CD4-positive, alpha-beta T cell treated with Interleukin-2 at 100 ng/mL for 4 hours (primary cell): ENCODE data around the gene CDH13.

Experiments used
- DNase-seq: peaks from one replicate; pipeline ENCODE4 v3.0.0-alpha.2; 2020; ENCODE audit warnings: low spot score

The CDH13 gene

DNA sequence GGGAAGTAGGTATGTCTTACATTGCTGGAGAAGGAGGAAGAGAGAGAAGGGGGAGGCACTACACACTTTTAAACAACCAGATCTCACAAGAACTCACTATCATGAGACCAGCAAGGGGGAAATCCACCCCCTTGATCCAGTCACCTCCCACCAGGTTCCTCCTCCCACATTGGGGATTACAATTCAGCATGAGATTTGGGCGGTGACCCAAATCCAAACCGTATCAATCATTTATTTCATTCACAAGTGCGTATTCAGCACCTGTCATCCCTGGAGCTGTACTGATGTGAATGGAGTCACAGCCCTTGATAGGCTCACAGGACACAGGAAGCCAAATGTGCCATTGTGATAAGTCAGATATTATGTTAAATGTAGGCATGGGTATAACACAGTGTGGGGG, 952.7 kb downstream of the CDH13 start:
- DNase-seq, result no peak

DNA sequence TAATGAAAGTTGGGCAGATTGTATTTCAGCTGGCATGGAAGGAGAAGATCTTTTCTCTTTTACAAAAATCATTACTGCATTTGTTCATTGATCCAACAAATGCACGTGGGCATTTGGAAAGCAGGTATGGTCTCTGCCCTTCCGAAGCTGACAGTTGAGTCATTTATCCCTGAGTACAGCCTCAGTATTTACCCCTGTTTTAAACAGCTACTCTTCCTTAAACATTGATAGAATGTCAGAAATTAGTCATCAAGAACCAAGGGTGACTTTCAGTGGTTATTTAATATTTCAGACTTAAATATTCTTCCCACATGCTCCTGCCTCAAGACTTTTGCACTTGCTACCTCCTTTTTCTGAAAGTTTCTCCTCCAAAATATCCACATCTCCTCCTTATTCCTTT, 954.3 kb downstream of the CDH13 start:
- DNase-seq, result no peak

DNA sequence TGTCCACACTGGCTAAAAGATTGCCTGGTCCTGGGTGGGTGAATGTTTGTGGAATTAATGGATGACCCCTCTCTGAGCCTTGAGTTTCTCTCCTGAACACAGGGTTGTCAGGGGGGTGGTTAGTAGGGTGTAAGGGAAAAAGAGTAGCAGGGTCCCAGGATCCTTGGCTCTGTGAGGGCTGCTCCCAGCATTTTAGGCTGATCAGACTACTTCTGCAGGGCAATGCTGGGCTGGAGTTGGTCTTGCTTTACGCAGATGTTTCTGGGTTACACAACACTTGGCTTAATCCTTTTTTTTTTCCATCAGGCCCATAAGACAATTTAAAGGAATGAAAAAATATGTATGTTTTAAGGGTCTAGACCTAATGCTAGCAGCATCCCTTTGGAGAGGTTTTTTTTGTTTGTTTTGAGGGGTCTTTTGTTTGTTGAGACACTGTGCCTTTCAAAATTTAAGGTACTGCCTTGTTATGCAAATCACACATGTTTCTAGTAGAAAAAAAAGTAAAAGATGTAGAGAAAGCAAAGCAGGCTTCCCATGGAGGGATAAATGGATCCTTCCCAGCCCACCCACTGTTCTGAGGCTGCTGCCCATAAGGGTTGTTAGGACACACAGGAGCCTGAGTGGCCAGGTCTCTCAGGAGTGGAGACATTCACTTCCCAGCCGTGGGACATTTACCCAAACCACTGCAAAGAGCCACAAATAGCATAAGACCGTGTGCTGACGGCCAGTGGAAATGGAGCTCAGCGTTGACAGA, 955.4 kb downstream of the CDH13 start:
- no peak for DNase-seq

DNA sequence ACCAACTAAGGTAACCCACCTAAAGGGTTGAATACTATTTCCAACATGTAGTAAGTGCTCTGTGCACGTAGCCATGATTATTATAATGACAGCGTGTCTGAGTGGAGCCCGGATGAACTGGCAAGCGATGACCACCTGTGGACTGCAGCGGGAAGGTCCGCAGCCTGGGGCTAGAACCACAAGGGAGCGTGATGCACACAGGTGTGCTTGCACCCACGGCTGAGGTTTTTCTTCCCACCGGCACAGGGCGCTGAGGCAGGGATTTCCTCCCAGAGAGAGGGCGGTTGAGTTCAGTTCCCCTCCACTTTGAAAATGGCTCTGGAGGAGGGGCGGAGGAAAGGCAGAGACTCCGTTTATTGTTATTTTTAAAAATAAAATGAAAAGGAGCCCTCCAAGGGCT, 959.3 kb downstream of the CDH13 start:
- no peak for DNase-seq

DNA sequence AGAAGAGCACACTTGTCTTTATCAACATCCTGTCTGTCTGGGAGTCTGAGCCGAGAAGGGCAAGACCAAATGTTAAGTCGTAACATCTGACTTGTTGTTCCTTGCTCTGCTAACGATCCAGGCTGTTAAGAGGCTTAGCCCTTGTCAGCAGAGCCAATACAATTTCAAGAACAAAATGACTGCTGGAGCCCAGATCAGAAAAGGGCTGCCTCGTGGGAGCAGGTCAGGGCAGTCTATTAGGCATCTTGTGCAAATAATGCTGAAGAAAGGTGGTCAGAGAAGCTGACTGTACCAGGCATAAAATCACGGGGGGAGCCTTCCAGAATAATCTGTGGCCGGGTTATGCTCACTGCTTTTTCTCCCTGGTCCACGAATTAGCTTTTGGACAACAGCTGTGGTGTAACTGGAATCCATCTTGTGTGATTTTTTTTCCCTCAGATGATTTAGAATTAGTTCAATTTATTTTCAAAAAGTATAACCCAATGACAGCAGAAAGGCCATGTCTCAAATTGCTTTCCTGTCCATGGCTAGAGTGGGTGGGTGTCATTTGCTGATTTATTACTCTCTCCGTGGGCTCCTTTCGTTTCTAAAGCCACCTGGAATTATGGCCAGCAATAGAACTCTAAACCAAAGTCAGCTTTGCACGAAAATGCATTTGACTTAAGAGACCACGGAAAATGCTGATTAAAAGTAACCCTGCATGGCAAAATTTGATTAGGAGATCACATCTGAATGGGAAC, 959.9 kb downstream of the CDH13 start:
- DNase-seq, result no peak

DNA sequence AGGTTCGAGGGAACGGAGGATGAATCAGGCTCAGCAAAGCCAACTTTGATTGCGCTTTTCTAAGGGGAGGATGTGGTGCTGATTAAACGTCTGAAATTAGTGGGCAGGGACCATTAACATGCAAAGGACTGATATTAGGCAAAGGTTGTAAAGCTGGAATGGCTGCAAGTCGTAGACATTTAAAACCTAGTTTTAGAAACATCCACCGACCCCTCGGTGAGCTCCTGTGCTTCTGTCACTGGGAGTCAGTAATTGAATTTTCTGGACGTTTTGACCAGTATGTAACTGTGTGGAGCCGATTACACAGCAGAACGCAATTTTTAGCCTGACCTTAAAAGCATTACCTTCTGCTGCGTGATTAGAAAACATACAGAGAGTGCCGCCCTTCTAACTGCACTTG, 960.4 kb downstream of the CDH13 start:
- DNase-seq, result no peak

DNA sequence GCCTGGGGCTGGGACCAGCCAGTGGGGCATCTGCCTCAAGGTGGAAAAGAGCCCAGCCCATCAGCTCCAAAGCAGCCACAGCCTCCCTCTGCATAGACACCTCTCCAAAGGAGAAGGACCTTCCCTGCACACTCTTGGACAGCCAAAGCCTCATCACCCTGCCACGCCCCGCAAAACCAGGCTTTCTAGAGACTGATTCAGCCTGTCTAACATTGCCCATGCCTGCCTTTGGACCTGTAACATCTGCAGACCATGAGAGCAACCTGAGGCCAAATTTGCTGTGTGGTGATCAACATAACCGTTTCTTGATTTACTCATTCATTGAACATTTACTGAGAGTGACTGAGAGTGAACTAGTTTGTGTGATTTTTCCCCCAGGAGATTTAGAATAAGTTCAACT, 961.3 kb downstream of the CDH13 start:
- DNase-seq, result no peak

DNA sequence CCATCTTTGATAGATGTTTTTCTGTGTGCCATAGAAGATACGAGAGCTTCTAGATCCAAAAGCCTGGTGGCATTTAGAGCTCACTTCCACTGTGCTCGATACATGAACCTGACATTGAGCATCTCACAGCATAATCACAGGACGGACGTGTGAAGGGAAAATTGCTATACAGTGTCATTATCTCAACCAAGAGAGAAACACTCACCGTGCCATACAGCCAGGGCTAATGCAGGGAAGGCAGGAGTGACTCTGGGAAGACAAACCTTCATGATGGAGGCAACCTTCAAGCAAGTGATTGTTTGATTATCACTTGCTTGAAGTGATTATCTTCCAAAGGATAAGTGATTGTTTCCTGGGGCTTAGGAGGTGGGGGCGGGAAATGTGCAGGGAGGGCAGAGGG, 962.8 kb downstream of the CDH13 start:
- DNase-seq, result no peak

DNA sequence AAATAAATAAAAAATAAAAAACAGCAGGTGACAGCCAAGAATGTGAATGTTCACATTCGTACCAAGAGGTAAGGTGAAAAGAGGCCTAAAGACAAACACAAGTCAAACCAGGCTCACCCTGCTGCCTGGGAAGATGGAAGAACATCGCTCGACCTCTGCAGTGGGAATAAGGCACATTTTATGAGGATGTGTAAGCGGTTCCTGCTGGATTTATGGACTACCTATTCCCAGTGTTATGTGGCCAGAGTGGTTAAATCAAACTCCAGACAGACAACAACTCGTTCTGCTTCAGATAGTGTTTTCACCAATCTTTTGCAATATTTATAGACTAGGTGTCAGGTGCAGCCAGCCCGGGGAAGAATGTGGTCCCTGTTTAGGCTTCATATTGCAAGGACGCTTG, 966.0 kb downstream of the CDH13 start:
- DNase-seq, result no peak

DNA sequence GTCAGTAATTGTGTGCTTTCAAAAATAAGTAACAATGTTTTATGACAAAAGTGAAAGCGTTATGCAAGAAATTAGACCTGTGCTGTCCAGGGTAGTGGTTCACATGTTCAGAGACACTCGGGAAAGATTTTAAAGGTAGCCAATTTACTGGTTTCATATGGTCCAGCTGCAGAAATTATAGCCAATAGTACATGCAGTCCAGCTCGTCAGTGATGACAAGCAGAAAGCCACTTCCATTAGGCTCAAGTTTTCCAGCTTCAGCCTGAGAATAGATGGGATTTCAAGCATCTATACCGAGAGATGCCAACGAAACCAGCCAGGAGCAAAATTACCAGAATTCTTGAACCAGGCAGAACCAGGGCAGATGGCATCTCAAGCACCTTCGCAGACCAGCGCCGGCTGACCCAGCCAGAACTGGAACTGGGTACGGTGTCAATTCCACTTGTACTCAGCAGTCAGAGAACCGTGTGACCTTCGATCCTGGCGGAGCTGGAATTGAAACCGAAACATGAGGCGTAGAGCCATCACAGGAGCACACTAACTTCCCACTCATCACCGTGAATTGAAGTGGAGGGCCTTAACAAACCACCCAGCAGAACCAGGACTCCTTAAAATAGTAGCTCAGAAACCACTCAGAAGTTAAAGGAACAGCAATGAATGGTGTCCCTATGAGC, 973.2 kb downstream of the CDH13 start:
- DNase-seq, result no peak

DNA sequence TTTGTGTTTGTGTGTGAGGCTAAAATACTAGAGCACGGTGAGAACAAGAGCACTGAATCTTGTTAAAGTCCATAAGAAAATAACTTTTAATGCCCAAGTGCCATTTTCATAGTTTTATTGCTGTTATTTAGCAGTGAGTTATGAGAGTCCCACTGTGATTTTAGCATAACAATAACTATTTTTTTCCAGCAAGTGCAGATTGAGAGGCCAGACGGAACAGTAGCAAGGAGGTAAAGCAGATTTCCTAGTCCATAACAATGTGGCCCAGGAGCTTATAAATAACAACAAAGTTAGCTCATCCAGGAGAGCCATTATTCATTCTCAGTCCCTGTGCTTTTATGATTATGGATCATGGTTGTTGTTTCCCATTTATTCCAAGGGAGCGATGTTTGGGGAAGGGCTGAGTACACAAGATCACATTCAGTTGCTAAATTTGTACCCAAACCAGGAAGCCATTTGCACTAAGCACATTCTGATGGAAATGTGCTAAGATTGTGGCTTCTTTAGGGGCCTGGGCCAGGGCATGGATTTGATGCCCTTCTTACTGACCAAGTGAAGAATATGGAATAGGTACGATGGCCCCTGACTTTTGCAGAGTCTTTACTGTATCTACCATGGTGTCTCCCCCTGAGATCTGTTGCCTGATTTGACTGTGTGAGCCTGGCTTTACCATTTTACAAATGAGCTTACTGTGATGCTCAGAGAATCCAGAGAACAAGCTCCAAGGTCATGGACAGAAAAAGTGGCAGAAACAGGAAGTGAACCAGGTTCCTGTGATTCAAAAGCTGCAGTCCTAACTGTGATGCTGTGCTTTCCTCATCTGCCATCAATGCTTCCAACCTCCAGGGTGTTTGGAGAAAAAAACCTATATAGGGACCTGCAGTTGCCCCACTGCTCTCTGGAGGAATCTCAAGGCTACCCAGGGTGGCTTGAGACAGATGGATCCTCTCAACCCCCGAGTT, 976.3 kb downstream of the CDH13 start:
- no peak for DNase-seq

DNA sequence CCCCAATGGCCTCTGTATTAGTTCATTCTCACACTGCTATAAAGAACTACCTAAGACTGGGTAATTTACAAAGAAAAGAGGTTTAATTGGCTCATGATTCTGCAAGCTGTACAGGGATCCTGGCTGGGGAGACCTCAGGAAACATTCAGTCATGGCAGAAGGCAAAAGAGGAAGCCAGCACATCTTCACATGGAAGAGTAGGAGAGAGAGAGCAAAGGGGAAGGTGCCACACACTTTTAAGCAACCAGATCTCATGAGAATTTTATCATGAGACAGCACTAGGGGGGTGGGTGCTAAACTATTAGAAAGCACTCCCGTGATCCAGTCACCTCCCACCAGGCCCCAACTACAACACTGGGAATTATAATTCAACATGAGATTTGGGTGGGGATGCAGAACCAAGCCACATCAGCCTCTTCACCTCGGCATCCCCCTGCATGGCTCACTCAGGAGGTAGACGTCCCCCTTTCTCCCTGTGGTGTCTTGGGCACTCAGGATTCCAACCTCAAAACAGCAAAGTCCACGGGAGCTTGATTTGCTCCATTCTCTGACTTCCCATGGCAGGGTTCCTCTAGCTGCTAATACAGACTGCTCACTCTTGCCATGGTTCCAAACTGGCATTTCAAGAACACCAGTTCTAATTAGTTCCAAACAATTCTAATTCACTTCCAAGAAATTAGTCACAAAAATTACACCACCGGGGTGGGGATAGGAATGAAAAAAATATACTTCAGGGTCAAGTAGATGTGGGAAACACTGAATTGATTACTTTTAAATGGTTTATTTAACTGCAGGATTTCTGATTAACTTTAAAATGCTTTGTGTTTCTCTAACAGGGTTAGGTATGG, 977.2 kb downstream of the CDH13 start:
- DNase-seq, result no peak

DNA sequence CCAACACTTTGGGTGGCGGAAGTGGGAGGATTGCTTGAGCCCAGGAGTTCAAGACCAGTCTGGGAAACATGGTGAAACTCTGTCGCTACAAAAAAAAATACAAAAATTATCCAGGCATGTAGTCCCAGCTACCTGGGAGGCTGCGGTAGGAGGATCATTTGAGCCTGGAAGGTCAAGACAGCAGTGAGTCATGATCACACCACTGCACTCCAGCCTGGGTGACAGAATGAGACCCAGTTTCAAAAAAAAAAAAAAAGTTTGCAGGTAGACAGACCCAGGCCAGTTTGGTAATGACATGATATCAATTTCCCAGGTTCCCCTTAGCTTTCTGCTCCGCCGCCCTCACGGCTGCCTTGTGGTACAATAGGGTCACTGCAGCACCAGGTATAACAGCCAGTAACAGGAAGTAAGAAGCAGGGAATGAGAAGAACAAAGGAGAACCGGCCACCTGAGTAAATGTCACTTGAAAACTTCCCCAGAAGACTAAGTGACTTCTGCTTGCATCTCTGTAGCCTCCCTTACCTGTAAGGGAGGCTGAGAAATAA, 979.8 kb downstream of the CDH13 start:
- DNase-seq, result no peak

DNA sequence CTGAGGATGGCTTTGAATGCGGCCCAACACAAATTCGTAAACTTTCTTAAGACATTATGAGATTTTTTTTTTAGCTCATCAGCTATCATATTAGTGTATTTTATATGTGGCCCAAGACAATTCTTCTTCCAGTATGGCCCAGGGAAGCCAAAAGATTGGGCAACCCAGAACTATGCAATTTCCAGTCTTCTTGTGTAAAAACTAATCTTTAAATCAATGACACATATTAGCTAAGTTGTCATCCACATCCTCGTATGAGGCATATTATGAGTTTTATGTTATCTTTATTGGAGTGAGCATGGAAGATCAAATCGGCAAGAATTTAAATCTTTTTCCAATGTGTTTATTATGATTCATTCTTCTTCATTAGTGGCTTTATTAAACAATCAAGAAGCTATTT, 982.4 kb downstream of the CDH13 start:
- DNase-seq, result no peak

DNA sequence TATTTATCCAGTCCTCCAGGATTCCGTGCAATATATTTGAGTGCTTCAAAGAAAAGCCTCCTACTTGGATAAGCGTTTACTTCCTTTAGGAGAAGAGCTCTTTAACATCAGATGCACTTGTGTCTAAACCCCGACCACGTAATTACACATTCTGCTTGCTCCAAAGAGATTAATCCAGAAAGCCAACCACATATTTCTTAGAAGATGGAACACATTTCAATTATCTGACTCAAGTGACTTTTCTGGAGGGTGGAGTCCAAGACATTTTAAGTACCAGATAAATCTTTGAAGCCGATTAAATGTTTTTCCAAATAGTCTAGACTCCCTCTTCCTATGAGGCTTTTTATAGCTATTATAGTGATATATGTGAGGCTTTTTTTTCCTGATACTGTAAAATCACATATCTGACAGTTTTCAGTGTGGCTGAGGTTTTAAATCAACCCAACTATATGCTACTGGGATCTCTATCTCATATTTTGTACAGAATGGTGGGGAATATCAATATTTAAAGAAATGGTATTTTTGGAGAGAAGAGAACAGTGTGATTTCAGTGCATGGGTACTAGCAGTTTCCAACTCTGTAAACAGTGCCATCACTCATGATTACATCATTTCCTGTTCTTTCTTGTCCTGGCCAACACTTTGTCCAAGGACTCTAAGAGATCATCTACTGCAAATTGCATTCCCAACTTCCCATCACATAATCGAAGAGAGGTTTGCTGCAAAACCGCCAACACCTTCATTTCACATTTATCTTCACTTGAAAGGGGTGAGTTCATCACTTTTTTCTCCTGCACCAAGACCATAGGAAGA, 988.6 kb downstream of the CDH13 start:
- no peak for DNase-seq

DNA sequence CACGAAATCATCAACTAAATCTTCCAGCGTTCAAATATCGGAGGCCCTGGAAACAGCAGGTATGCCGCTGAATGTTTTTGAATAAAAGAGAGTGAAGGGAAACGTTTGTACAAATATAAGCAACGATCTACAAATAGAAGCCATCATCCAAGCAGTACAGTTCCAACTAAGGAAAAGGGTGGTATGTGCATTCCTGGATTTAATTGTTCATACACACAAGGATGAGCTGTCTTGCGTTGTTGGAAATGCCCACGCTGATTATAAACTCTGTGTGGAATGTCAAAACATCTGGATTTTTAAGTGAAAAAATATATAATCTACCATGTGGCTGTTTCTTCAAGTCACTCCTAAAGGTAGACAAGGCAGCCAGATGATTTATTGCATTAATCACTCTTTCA, 989.2 kb downstream of the CDH13 start:
- no peak for DNase-seq

DNA sequence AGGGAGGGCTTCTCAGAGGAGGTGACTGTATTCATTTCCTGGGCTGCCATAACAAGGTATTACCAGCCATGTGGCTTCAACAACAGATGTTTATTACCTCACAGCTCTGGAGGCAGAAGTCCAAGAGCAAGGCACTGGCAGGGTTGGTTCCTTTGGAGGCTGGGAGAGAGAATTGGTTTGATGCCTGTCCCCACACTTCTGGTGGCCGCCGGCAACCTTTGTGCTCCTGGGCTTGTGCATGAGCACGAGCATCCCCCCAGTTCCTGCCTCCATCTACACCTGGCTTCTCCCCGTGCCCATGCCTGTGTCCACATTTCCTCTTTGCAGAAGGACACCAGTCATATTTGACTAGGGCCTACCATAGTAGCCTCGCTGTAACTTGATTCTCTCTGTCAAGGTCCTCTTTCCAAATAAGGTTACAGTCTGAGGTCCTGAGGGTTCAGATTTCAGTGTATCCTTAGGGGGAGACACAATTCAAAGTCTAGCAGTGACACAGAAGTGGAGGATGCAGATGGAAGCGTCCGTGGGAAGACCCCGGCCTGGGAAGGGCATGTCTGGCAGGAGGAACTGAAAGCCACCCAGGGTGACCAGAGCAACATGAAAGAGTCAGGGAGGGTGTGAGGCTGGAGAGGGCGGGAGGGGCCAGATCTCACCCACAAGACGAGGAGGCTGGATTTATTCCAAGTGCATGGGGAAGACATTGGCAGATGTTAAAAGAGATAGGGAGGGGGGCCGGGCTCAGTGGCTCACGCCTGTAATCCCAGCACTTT, 992.8 kb downstream of the CDH13 start:
- no peak for DNase-seq

DNA sequence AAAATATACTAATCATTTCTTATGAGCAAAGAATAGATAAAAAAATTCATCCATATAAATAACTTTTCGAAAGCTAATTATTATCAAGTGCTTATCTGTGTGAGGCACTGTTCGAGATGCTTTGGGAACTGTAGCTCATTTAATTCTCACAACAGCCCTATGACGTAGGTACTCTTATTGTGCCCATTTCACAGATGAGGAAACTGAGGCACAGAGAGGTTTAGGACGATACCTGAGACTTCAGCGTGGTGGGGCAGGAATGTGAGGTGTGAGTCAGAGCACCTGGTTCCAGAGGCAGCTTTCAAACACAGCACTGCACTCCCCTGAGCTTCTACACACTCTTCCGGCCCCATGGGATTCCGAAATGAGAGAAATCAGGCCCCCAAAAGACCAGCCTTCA, 995.2 kb downstream of the CDH13 start:
- DNase-seq, result no peak

DNA sequence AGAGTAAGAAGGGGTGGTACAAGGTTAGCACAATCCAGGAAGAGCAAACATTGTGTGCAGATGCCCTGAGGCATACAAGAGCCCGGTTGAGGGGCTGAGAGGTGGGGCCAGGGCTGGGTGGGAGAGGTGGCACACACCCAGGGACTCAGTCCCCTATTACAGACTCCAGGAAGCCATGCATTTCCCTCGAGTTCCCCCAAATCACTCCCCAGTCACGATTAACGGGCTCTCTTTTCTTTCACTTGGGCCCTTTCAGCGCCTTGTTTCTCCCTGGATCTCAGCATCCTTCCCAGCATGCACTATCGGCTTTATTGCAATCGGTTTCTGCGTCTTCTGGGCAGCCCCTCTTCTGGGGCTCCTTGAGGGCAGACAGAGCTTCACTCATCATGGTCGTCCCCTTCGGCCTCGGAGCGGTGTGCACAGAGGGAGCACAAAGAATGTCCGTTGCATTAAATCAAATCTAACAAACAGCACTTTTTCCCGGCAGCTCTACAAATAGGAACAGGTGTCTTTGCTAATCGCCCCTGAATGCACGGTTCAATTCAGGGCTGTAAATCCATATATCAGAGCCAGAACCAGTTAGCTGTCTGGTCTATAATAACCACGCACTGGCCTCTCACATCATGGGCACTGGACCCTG, 996.4 kb downstream of the CDH13 start:
- no peak for DNase-seq
